ENCODE measurements around the gene MARCHF3. TPM values are rescaled to one million over a fixed set of nuclear protein-coding genes. Genes with fewer than 3 reads are reported as not detected.
"Not testable (repeated sequence)": the region's sequence is repeated elsewhere in the genome, so short reads cannot be mapped to it uniquely, and the experiment has no call there.

The MARCHF3 gene
- total and polyA plus RNA-seq, 12 donors, result 4.8 to 76.2 (median 45.9) TPM

DNA sequence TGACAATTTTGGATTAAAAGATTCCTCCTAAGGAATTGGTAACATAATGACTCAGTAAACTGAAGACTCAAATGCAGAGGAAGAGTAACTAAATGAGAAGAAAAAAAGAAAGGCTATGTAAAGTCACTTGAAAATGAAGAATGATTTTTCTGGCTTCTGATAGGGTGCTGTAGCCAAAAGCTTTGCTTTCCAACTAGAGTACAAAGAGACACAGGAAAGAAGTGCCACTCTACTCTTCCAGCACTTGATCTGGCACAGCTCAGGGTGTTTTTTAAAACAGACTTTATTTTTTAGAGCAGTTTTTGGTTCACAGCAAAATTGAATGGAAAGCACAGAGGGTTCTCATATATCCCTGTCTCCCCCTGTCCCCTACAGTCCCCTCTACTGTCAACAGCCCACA, 130.9 kb downstream of the MARCHF3 start:
- TF ChIP-seq, protein P1, sequence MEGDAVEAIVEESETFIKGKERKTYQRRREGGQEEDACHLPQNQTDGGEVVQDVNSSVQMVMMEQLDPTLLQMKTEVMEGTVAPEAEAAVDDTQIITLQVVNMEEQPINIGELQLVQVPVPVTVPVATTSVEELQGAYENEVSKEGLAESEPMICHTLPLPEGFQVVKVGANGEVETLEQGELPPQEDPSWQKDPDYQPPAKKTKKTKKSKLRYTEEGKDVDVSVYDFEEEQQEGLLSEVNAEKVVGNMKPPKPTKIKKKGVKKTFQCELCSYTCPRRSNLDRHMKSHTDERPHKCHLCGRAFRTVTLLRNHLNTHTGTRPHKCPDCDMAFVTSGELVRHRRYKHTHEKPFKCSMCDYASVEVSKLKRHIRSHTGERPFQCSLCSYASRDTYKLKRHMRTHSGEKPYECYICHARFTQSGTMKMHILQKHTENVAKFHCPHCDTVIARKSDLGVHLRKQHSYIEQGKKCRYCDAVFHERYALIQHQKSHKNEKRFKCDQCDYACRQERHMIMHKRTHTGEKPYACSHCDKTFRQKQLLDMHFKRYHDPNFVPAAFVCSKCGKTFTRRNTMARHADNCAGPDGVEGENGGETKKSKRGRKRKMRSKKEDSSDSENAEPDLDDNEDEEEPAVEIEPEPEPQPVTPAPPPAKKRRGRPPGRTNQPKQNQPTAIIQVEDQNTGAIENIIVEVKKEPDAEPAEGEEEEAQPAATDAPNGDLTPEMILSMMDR (IDR thresholded peaks at IDR 0.05), result no peak
- Histone ChIP-seq H3K27ac (no peak overlapping the region), H3K9me3 (no peaks in the 10 kb centered on the region), H3K4me3 (no peak overlapping the region), H3K4me1 (no peaks in the 10 kb centered on the region), H3K36me3 (peaks cover 0 to 35% (median 0%) of the 10 kb centered on the region in 9 donors), H3K27me3 (no peaks in the 10 kb centered on the region)
- DNase-seq (no peak), ATAC-seq (no peak)
- intact Hi-C loops (cut with DNase I), result no loop called here

DNA sequence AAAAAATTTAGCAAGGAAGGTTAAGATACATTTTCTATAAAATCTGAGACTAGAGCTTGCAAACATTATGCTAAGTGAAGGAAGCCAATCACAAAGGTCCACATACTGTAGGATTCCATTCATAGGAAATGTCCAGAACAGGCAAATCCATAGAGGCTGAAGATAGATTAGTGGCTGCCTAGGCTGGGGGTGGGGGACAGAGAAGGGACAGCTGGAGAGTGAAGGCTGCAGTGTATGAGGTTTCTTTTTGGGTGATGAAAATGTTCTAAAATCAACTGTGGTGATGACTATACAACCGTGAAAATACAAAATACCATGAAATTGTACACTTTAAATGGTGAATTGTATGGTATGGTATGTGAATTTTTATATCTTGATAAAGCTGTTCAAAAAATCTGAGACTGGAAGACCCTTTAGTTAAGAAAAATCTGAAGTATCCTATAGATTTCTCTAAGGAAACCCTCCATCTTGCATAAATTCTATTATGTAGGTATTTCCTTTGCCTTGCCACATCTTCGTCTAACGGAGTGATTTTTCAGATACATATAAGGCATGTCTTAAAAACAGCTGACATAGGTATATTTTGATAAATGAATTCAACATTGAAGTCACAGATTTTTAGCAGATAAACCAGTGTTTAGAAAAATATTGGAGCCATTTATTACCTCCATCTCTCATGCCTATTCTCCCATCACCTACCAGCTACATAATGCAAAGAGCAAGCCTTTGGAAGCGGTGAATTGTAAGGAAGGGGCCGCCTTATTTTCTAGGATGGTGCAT, 132.3 kb downstream of the MARCHF3 start:
- 92 to 94% methylated on average over 5 of the region's 5 CpGs for WGBS, 2 donors

DNA sequence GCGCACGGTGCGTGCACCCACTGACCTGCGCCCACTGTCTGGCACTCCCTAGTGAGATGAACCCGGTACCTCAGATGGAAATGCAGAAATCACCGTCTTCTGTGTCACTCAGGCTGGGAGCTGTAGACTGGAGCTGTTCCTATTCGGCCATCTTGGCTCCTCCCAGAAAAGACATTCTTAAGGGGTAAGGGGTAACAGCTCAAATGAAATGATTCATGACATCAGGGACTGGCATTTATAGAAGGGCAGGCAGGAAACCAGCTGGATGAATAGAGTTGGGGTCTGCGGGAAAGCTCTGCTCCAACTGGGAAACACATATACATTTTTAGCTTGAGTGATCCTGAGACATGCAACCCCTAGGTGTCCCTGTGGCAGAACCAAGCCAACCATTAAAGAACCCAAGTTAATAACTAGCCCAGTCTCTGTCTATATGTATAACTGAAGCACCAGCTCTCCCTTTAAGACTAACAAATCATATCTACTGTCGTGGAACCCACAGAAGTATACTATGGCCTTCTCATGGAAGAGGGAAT, 134.1 kb downstream of the MARCHF3 start:
- Histone ChIP-seq H3K4me1 (no peaks in the 10 kb centered on the region), H3K27ac (no peak overlapping the region), H3K36me3 (peaks cover 0 to 29% (median 0%) of the 10 kb centered on the region in 9 donors), H3K9me3 (no peaks in the 10 kb centered on the region), H3K27me3 (no peaks in the 10 kb centered on the region), H3K4me3 (no peak overlapping the region)
- ATAC-seq (no peak), DNase-seq (no peak)
- WGBS, 2 donors, result 91 to 92% methylated on average over 9 of the region's 9 CpGs
- TF ChIP-seq, protein P1 (IDR thresholded peaks at IDR 0.05), result no peak
- intact Hi-C loops (cut with DNase I), result no loop called here

More for the DNA sequence above, 132.3 kb downstream of the MARCHF3 start:
- H3K9me3 ChIP-seq, result no peaks in the 10 kb centered on the region
- no peaks in the 10 kb centered on the region for H3K4me1 ChIP-seq
- H3K27me3 ChIP-seq, result no peaks in the 10 kb centered on the region
- TF ChIP-seq, protein P1 (IDR thresholded peaks at IDR 0.05), result no peak
- ATAC-seq (no peak), DNase-seq (no peak)
- no peak overlapping the region for H3K27ac ChIP-seq
- H3K4me3 ChIP-seq, result no peak overlapping the region
- peaks cover 0 to 32% (median 0%) of the 10 kb centered on the region in 9 donors for H3K36me3 ChIP-seq
- intact Hi-C loops (cut with DNase I), result no loop called here

DNA sequence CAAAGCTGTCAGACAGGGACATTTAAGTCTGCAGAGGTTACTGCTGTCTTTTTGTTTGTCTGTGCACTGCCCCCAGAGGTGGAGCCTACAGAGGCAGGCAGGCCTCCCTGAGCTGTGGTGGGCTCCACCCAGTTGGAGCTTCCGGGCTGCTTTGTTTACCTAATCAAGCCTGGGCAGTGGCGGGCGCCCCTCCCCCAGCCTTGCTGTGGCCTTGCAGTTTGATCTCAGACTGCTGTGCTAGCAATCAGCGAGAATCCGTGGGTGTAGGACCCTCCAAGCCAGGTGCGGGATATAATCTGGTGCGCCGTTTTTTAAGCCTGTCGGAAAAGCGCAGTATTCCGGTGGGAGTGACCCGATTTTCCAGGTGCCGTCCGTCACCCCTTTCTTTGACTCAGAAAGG, 134.6 kb downstream of the MARCHF3 start:
- not testable (repeated sequence) for DNase-seq

DNA sequence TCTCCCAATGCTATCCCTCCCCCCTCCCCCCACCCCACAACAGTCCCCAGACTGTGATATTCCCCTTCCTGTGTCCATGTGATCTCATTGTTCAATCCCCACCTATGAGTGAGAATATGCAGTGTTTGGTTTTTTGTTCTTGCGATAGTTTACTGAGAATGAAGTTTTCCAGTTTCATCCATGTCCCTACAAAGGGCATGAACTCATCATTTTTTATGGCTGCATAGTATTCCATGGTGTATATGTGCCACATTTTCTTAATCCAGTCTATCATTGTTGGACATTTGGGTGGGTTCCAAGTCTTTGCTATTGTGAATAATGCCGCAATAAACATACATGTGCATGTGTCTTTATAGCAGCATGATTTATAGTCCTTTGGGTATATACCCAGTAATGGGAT, 139.9 kb downstream of the MARCHF3 start:
- H3K36me3 ChIP-seq; H3K4me3 ChIP-seq; intact Hi-C loops (cut with DNase I); DNase-seq; H3K4me1 ChIP-seq; ATAC-seq; H3K27me3 ChIP-seq; H3K27ac ChIP-seq; H3K9me3 ChIP-seq: not testable (repeated sequence)
- 99 to 100% methylated on average over 2 of the region's 2 CpGs for WGBS, 2 donors

More for the DNA sequence above, 134.6 kb downstream of the MARCHF3 start:
- H3K27me3 ChIP-seq; H3K27ac ChIP-seq; H3K9me3 ChIP-seq; ATAC-seq; H3K4me3 ChIP-seq; intact Hi-C loops (cut with DNase I); H3K4me1 ChIP-seq: not testable (repeated sequence)
- WGBS, 2 donors, result 87 to 92% methylated on average over 14 of the region's 14 CpGs
- peaks cover 0 to 27% (median 0%) of the 10 kb centered on the region in 9 donors for H3K36me3 ChIP-seq
